Prostate gland (tissue), 2 donors: ENCODE results near the gene PCDH1.

ENCODE experiments used
- POLR2A ChIP-seq: fragments of 450-650 bp; IDR thresholded peaks from one replicate; pipeline ENCODE4 v1.6.1; 2016; ENCODE audit warnings: antibody characterized with exemption, mild to moderate bottlenecking
- TF ChIP-seq, protein P1 (sequence below), 4 experiments: fragments of 200-600 bp in 2 of 4; fragments of 450-650 bp in 2 of 4; sonication (generic) in 2 of 4; IDR thresholded peaks; 1 replicate in 3 of 4; 2 replicates in 1 of 4; pipeline ENCODE4 v1.5.1; 2016 to 2019; ENCODE audit warnings: antibody characterized with exemption in 4 of 4, mild to moderate bottlenecking in 2 of 4, moderate library complexity in 2 of 4

DNA sequence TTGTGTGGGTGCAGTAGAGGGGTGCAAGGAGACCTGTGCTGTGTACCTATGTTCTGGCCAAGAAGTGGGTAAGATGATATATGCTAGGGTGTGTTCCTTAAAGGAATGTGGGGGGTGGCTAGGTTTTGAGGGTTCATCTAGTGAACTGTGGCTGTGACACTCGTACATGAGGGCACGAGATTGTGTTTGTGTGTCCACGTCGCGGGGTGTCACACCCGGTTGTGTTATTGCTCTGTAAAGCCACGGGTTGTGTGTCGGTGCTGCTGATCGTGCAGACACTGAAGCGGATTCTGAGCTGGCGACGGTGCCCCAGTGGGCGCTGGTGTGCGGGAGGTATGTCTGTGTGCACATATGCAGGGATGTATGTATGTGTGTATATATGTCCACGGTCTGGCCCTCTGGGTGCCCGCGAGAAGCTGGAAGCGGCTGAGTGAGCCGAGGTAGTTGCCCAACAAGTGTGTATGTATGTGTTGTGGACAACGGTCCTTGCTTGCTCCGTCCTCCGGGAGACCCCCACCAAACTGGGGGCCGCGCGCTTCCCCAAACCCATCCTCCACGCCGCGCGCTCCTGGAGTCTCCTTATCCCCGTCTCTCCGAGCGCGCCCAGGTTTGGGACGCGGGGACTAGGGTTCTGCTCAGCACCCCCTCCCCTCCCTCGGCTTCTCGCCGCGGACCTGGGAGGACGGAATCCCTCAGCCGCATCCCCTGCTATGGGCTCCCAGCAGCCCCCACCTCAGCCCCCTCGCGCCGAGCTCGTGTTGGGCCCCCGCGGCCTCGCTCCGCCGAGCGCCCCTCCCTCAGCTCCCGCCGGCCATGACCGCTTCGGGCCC lies 639 bp downstream of the PCDH1 start:
- peak; percentile 2 for TF ChIP-seq POLR2A
- TF ChIP-seq, protein P1, sequence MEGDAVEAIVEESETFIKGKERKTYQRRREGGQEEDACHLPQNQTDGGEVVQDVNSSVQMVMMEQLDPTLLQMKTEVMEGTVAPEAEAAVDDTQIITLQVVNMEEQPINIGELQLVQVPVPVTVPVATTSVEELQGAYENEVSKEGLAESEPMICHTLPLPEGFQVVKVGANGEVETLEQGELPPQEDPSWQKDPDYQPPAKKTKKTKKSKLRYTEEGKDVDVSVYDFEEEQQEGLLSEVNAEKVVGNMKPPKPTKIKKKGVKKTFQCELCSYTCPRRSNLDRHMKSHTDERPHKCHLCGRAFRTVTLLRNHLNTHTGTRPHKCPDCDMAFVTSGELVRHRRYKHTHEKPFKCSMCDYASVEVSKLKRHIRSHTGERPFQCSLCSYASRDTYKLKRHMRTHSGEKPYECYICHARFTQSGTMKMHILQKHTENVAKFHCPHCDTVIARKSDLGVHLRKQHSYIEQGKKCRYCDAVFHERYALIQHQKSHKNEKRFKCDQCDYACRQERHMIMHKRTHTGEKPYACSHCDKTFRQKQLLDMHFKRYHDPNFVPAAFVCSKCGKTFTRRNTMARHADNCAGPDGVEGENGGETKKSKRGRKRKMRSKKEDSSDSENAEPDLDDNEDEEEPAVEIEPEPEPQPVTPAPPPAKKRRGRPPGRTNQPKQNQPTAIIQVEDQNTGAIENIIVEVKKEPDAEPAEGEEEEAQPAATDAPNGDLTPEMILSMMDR (IDR thresholded peaks at IDR 0.05): no peak
